Measurements from ENCODE around the gene DTX3L. TPM values are rescaled to one million over a fixed set of nuclear protein-coding genes. Genes with fewer than 3 reads are reported as not detected.

DTX3L gene
- total RNA-seq, 4 donors from 2014 or later, result 6.6 to 15.6 (median 9.4) TPM

- no peak for DNase-seq
- no peak for TF ChIP-seq CTCF (IDR thresholded peaks at IDR 0.05 in 4 of 5, conservative IDR thresholded peaks at IDR 0.05 in 1 of 5)
- no peak for TF ChIP-seq POLR2A (IDR thresholded peaks at IDR 0.05)
- Histone ChIP-seq H3K27me3 (no peaks in the 10 kb centered on the region), H3K4me3 (no peak overlapping the region), H3K36me3 (no peaks in the 10 kb centered on the region), H3K27ac (no peak overlapping the region), H3K9me3 (peaks cover 0 to 10% (median 0%) of the 10 kb centered on the region in 3 donors), H3K4me1 (peaks cover 10 to 11% of the 10 kb centered on the region in 2 donors)
- intact Hi-C loops (cut with DNase I; ENCODE audit: low total_unique reads), result no loop called here
- ATAC-seq, result no peak
- in situ Hi-C loops (cut with MboI; ENCODE audit: low sequenced_read_pairs in 4 of 4), result no loop called here
These were observed 16.3 kb downstream of the DTX3L start for GRCh38 chr3:122580470-122580869.

GRCh38 chr3:122581622-122582021, 17.5 kb downstream of the DTX3L start:
- Histone ChIP-seq H3K36me3 (no peaks in the 10 kb centered on the region), H3K27ac (no peak overlapping the region), H3K27me3 (no peaks in the 10 kb centered on the region), H3K4me1 (peaks cover 10 to 11% of the 10 kb centered on the region in 2 donors), H3K9me3 (peaks cover 0 to 10% (median 0%) of the 10 kb centered on the region in 3 donors), H3K4me3 (no peak overlapping the region)
- in situ Hi-C loops (cut with MboI; ENCODE audit: low sequenced_read_pairs in 4 of 4), result no loop called here
- no peak for DNase-seq
- ATAC-seq, result no peak
- TF ChIP-seq POLR2A (IDR thresholded peaks at IDR 0.05), result no peak
- TF ChIP-seq CTCF (IDR thresholded peaks at IDR 0.05 in 4 of 5, conservative IDR thresholded peaks at IDR 0.05 in 1 of 5), result no peak
- intact Hi-C loops (cut with DNase I; ENCODE audit: low total_unique reads), result no loop called here

GRCh38 chr3:122582390-122582789, 18.3 kb downstream of the DTX3L start:
- in situ Hi-C loops (cut with MboI; ENCODE audit: low sequenced_read_pairs in 4 of 4), result no loop called here
- H3K27me3 ChIP-seq, result no peaks in the 10 kb centered on the region
- no peak overlapping the region for H3K27ac ChIP-seq
- TF ChIP-seq CTCF (IDR thresholded peaks at IDR 0.05 in 4 of 5, conservative IDR thresholded peaks at IDR 0.05 in 1 of 5) (no peak), POLR2A (IDR thresholded peaks at IDR 0.05) (no peak)
- peaks cover 0 to 10% (median 0%) of the 10 kb centered on the region in 3 donors for H3K9me3 ChIP-seq
- intact Hi-C loops (cut with DNase I; ENCODE audit: low total_unique reads), result no loop called here
- H3K36me3 ChIP-seq, result no peaks in the 10 kb centered on the region
- no peak for DNase-seq
- ATAC-seq, result no peak
- no peak overlapping the region for H3K4me3 ChIP-seq
- peaks cover 9 to 10% of the 10 kb centered on the region in 2 donors for H3K4me1 ChIP-seq

GRCh38 chr3:122586098-122586497, 22.0 kb downstream of the DTX3L start:
- no peaks in the 10 kb centered on the region for H3K27me3 ChIP-seq
- H3K4me3 ChIP-seq, result no peak overlapping the region
- intact Hi-C loops (cut with DNase I; ENCODE audit: low total_unique reads), result no loop called here
- DNase-seq (no peak), ATAC-seq (no peak)
- in situ Hi-C loops (cut with MboI; ENCODE audit: low sequenced_read_pairs in 4 of 4), result no loop called here
- TF ChIP-seq CTCF (IDR thresholded peaks at IDR 0.05 in 4 of 5, conservative IDR thresholded peaks at IDR 0.05 in 1 of 5), result no peak
- TF ChIP-seq POLR2A (IDR thresholded peaks at IDR 0.05), result no peak
- no peaks in the 10 kb centered on the region for H3K36me3 ChIP-seq
- H3K4me1 ChIP-seq, result no peaks in the 10 kb centered on the region
- H3K27ac ChIP-seq, result no peak overlapping the region
- peaks cover 0 to 10% (median 0%) of the 10 kb centered on the region in 3 donors for H3K9me3 ChIP-seq
